HG02970 (cell line): ENCODE data around the gene RELN.

Experiments used
- ATAC-seq: cut with Tn5 transposase; IDR thresholded peaks from one replicate; pipeline ENCODE4 v1.9.1; 2021; ENCODE audit warnings: mild to moderate bottlenecking, moderate library complexity, moderate number of reproducible peaks; ENCODE audit not compliant: unreplicated experiment, low FRiP score

The RELN gene

DNA sequence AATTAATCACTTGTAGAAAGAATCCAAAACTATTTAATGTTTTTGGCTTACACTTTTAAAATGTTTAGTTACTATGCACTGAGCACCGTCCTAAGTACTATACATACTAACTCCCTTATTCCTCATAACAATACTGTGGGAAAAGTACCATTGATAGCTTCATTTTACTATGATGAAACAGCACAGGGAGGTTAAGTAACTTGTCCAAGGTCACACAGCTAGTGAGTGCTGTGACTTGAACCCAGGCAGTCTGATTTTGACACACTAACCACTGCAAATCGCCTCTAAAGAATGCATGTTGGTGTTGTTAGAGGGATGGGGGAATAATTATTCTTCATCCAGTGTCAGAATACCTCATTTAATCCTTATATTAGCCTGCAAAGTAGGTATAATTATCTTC, 1.9 kb upstream of the RELN start:
- no peak for ATAC-seq

DNA sequence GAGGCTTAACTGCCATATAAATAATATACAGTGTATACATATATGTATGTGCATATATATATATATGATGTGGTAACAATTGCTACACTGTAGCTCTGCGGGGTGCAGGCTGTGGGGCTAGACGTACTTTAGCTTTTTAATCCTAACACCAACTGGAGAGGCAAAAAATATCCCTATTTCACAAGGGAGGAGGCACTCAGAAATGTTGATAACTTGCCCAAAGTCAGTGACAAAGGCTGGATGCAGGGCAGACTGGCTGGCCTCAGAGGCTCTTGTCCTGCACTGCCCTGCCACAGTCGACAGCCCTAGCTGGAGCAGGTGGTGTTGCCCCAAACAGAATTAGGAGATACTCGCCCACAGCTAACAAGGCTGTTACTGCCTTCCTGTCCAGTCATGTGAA, 1.5 kb upstream of the RELN start:
- no peak for ATAC-seq

- ATAC-seq, result no peak
Measured at GRCh38 chr7:103989785-103990767, 618 bp upstream of the RELN start.

DNA sequence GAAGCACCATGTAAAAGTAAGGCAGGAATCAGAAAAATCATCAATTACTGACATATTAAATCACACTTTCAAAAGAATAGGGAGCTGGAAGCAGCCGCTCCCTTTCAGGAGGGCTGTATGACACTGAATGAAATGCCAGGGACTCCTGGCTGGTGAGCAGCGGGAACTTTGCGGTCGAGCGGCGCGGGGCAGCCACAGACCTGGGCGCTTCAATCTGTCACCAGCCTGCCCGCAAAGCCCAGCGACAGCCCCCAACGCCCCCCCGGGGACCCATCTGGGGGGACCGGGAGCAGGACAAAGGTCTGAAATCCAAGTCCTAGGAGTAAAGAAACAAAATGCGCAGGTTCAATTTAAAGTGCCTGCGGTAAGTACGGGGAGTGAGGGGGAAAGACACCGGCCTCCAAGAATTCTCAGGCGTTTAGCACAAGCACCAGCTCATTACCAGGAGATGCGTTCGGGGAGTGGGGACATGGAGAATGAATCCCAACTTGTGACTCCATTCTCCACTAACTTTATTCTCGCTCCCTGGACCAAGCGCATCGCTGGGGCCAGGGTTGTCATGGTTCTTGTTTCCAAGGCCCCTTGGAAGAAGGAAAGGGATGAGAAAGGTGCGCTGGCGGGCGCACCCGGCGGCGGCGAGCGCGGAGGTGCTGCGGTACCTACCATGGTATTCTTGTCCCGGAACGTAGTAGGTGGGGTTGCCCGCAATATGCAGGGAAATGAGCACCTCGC, 824 bp downstream of the RELN start:
- no peak for ATAC-seq

GRCh38 chr7:103987451-103987850, 2.0 kb downstream of the RELN start:
- ATAC-seq, result no peak

GRCh38 chr7:103985565-103986126, 3.8 kb downstream of the RELN start:
- no peak for ATAC-seq

DNA sequence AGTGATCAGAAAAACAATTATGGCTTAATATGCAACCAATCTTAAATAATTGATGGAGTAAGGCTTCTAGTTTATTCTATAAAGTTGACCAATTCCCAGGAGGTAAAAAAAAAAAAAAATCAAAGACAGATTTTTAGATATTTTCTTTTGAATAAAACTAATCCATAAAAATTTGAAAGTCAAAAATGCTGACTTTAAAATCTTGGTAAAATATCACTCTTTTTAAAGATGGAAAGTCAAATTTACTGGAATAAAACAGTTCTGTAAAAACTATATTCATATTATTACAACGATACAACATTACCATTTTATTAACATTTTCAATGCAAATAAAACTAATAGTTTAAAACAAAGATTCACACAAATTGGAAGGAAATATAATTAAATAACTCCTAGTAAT, 5.4 kb downstream of the RELN start:
- no peak for ATAC-seq

- ATAC-seq, result no peak
Measured at GRCh38 chr7:103983201-103983977, 6.1 kb downstream of the RELN start.

- no peak for ATAC-seq
Measured at GRCh38 chr7:103981003-103981423, 8.4 kb downstream of the RELN start.

DNA sequence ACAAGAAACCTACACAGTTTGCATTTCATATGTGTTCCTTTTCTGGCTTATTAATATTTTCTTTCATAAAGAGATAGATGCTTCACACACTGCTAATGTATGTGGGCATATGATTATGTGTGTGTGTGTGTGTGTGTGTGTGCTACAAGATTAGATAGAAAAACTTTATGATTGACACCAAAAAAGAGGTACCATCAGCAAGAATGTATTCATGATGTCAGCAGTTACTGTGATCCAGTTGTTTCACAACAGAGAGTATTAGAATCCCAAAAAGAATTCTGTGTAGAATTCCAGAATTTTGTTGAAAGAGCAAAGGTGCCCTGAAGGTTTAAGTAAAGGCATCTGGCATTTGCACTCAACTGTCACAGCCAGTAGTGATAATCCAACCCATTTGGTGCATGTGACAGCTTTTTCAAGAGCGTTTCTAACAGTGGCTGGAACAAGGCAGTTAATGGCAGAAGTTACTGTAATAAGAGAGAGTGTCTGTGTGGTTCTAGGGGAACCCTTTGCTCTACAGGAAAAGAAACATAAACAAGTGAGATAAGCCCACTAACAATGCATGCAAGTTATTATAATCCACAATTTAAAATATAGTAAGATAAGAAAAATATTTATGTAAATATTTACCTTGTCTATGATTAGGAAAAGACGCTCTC, 16.6 kb downstream of the RELN start:
- ATAC-seq, result no peak

- ATAC-seq, result no peak
Measured at GRCh38 chr7:103967401-103967800, 22.1 kb downstream of the RELN start.

- no peak for ATAC-seq
Measured at GRCh38 chr7:103966593-103967277, 22.7 kb downstream of the RELN start.

DNA sequence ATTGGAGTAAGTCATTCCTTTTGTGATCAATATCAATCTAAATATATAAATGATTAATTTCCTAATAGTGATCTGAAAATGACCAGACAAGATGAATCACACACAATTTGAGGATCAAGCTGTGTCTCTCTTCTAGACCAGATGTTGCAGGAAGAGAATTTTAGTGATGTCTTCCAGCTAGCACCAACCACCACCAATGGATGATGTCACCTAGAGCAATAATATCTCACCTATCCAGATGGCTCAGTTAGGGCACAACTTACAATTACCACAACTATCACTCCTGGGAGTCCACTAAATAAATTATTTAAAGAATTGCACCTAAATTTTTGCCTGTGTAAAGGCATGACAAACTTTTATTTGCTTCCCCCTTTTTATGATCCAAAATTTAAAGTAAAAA, 25.2 kb downstream of the RELN start:
- ATAC-seq, result no peak

DNA sequence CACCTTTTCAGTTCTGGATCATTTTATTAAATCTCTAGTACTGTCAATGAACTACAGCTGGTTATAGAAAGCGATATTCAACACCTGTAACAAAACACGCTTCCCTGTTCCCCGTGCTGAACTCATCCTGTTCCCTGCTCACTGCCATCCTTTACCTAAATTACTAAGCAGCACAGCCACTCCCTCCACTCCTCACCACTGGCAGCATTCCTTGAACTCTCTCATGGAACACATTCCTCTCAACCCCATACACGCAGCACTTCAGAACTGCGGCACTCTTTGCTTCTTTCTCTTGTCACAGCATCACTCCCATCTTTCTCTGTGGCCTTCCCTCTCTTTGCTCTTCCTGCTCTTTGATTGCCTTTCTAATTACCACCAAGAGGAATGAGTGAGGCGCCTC, 27.4 kb downstream of the RELN start:
- no peak for ATAC-seq

DNA sequence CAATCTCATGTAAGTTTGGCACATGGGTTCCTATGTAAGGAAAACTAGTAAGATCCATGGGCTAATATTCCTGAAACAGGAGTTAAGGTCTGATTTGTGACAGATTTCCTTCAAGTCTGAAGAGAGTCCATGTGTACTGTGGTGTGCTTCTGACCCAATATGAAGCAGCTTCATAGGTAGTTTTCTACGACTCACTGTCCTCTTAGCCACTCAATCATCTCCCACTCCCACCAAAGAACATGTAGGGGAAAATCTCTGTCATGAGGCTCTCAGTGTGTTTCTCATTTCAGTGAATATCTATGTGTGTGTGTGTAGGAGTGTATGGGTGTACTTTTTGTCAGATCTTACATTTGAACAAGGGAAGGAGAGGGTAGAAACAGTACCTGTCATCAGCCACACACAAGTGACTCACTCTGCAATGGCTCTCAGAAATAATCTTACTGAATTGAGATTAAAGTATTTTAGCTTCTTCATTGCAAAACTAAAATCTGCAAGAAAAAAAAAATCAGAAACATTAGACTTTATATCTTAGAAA, 31.1 kb downstream of the RELN start:
- ATAC-seq, result no peak

GRCh38 chr7:103955985-103956384, 33.5 kb downstream of the RELN start:
- no peak for ATAC-seq

GRCh38 chr7:103952408-103952807, 37.0 kb downstream of the RELN start:
- no peak for ATAC-seq

- ATAC-seq, result no peak
Measured at GRCh38 chr7:103951311-103951710, 38.1 kb downstream of the RELN start.

- ATAC-seq, result no peak
Measured at GRCh38 chr7:103949374-103949773, 40.1 kb downstream of the RELN start.
